ENCODE measurements around the gene ZNF91. TPM values are rescaled to one million over a fixed set of nuclear protein-coding genes. Genes with fewer than 3 reads are reported as not detected.

Gene ZNF91
- total and polyA plus RNA-seq, 7 donors, result 17.7 to 88.1 (median 39.8) TPM

GRCh38 chr19:23311551-23311950 lies 83.7 kb downstream of the ZNF91 start:
- Histone ChIP-seq H3K27ac (no peak overlapping the region), H3K36me3 (no peaks in the 10 kb centered on the region), H3K4me1 (no peaks in the 10 kb centered on the region), H3K4me3 (no peak overlapping the region), H3K27me3 (no peaks in the 10 kb centered on the region), H3K9me3 (no peaks in the 10 kb centered on the region)
- TF ChIP-seq POLR2AphosphoS5 (IDR thresholded peaks at IDR 0.05), result no peak
- TF ChIP-seq POLR2A (IDR thresholded peaks at IDR 0.05), result no peak
- no peak for TF ChIP-seq CTCF (IDR thresholded peaks at IDR 0.05)
- TF ChIP-seq EP300 (IDR thresholded peaks at IDR 0.05), result no peak
- no peak for DNase-seq
- intact Hi-C loops (cut with DNase I), result no loop called here
- 81 to 88% methylated on average over 3 of the region's 3 CpGs for WGBS, 2 donors

GRCh38 chr19:23310729-23311211 lies 84.5 kb downstream of the ZNF91 start:
- Histone ChIP-seq H3K4me1 (no peaks in the 10 kb centered on the region), H3K27me3 (no peaks in the 10 kb centered on the region), H3K4me3 (no peak overlapping the region), H3K36me3 (no peaks in the 10 kb centered on the region), H3K9me3 (no peaks in the 10 kb centered on the region), H3K27ac (no peak overlapping the region)
- intact Hi-C loops (cut with DNase I), result no loop called here
- TF ChIP-seq CTCF (IDR thresholded peaks at IDR 0.05) (no peak), POLR2A (IDR thresholded peaks at IDR 0.05) (no peak), POLR2AphosphoS5 (IDR thresholded peaks at IDR 0.05) (no peak), EP300 (IDR thresholded peaks at IDR 0.05) (no peak)
- DNase-seq, result no peak
- WGBS, 2 donors, result 95 to 97% methylated on average over 2 of the region's 2 CpGs

DNA sequence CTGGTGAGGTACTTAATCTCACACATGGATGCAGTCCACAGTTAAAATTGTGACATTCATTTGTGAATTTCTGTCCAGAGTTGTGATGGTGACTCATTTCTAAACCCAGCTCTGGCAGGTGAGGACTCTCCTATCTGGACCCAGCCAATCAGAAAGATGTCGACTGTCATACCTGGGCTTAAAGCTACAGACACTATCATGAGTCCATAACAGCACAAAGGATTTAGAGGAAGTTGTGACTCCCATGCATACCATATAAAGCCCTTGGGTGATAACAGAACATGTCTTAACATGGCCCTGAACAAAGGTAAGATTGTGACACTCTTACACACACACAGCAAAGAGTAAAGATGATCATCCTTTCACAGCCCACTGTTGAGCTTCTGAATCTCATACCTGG lies 85.3 kb downstream of the ZNF91 start:
- TF ChIP-seq EP300 (IDR thresholded peaks at IDR 0.05), result no peak
- no peak for TF ChIP-seq POLR2AphosphoS5 (IDR thresholded peaks at IDR 0.05)
- TF ChIP-seq POLR2A (IDR thresholded peaks at IDR 0.05), result no peak
- H3K27ac ChIP-seq, result no peak overlapping the region
- H3K27me3 ChIP-seq, result no peaks in the 10 kb centered on the region
- H3K36me3 ChIP-seq, result no peaks in the 10 kb centered on the region
- H3K9me3 ChIP-seq, result no peaks in the 10 kb centered on the region
- no peak overlapping the region for H3K4me3 ChIP-seq
- intact Hi-C loops (cut with DNase I), result no loop called here
- 89 to 97% methylated on average over 1 of the region's 1 CpG for WGBS, 2 donors
- H3K4me1 ChIP-seq, result no peaks in the 10 kb centered on the region
- DNase-seq, result no peak

DNA sequence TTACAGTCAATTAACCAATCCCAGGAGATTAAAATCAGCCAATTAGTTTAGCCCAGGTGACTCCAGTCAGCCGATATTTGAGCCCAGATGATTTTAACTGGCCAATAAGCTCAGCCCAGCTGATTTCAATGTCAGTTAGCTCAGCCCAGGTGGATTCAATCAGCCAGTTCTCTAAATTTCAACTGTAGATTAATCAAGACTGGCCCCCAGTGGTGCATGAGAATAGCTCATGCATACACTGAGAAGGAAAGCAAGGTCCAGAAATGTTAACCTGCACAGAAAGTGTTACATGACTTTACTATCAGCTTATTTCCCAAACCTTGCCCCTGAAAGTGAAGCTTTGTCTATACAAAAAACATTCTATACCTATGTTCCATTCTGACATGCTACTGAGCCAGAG lies 89.7 kb downstream of the ZNF91 start:
- H3K9me3 ChIP-seq, result peaks cover 0 to 3% (median 1%) of the 10 kb centered on the region in 4 donors
- no peaks in the 10 kb centered on the region for H3K36me3 ChIP-seq
- no peaks in the 10 kb centered on the region for H3K27me3 ChIP-seq
- no peak overlapping the region for H3K27ac ChIP-seq
- no peak overlapping the region for H3K4me3 ChIP-seq
- TF ChIP-seq EP300 (IDR thresholded peaks at IDR 0.05) (no peak), POLR2A (IDR thresholded peaks at IDR 0.05) (no peak), POLR2AphosphoS5 (IDR thresholded peaks at IDR 0.05) (no peak), CTCF (IDR thresholded peaks at IDR 0.05) (no peak)
- intact Hi-C loops (cut with DNase I), result no loop called here
- no peaks in the 10 kb centered on the region for H3K4me1 ChIP-seq
- DNase-seq, result no peak
- WGBS, 2 donors, result 61 to 70% methylated on average over 1 of the region's 1 CpG

DNA sequence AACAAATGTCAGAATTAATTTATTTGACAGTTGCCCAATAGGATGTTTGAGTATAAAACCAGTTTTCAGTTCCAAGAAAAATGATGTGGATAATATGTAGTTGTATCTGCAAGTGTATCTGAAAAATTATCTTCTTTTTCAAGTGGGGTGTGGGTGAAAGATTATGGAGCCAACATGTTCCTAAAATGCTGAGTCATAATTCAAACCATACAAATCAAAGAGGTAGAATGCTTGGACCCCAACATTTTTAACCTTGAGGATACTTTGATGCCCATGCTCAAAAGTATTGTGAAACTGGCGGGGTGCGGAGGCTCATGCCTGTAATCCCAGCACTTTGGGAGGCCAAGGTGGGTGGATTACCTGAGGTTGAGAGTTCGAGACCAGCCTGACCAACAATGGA lies 91.0 kb downstream of the ZNF91 start:
- whole genome bisulfite sequencing, 2 donors, result 84 to 90% methylated on average over 3 of the region's 3 CpGs
- Histone ChIP-seq H3K27ac (no peak overlapping the region), H3K4me1 (no peaks in the 10 kb centered on the region), H3K27me3 (no peaks in the 10 kb centered on the region), H3K9me3 (peaks cover 0 to 6% (median 1%) of the 10 kb centered on the region in 4 donors), H3K36me3 (no peaks in the 10 kb centered on the region), H3K4me3 (no peak overlapping the region)
- intact Hi-C loops (cut with DNase I), result no loop called here
- no peak for DNase-seq
- TF ChIP-seq POLR2AphosphoS5 (IDR thresholded peaks at IDR 0.05) (no peak), CTCF (IDR thresholded peaks at IDR 0.05) (no peak), EP300 (IDR thresholded peaks at IDR 0.05) (no peak), POLR2A (IDR thresholded peaks at IDR 0.05) (no peak)

Data from sigmoid colon (tissue), 7 donors.